ENCODE results near the gene AATF. TPM values are rescaled to one million over a fixed set of nuclear protein-coding genes. Genes with fewer than 3 reads are reported as not detected.

Gene AATF
- total and polyA plus RNA-seq, 2 donors, result 33.5 to 66.3 TPM

- H3K27me3 ChIP-seq (ENCODE audit: control insufficient read depth in 2 of 2, insufficient read depth in 1 of 2, low read length in 1 of 2), result no peaks in the 10 kb centered on the region
- H3K4me3 ChIP-seq (ENCODE audit: low read length in 2 of 2), result no peak overlapping the region
- no peaks in the 10 kb centered on the region for H3K9me3 ChIP-seq (ENCODE audit: control insufficient read depth in 2 of 2, insufficient read depth in 1 of 2, low read length in 1 of 2)
- H3K36me3 ChIP-seq (ENCODE audit: control insufficient read depth in 2 of 2, insufficient read depth in 2 of 2, low read length in 1 of 2), result peaks cover 4 to 8% of the 10 kb centered on the region in 2 donors
- DNase-seq (ENCODE audit: low read depth in 6 of 9, low spot score in 9 of 9), result no peak
- 90% methylated on average over 3 of the region's 3 CpGs for WGBS
- no peaks in the 10 kb centered on the region for H3K4me1 ChIP-seq (ENCODE audit: control insufficient read depth in 2 of 2, insufficient read depth in 2 of 2, low read length in 2 of 2)
- H3K27ac ChIP-seq (ENCODE audit: low read depth in 1 of 2, low read length in 1 of 2), result no peak overlapping the region
These were observed 75.5 kb downstream of the AATF start for GRCh38 chr17:37024181-37024637.

- no peak overlapping the region for H3K27ac ChIP-seq (ENCODE audit: low read depth in 1 of 2, low read length in 1 of 2)
- DNase-seq (ENCODE audit: low read depth in 6 of 9, low spot score in 9 of 9), result no peak
- no peaks in the 10 kb centered on the region for H3K27me3 ChIP-seq (ENCODE audit: control insufficient read depth in 2 of 2, insufficient read depth in 1 of 2, low read length in 1 of 2)
- no peaks in the 10 kb centered on the region for H3K9me3 ChIP-seq (ENCODE audit: control insufficient read depth in 2 of 2, insufficient read depth in 1 of 2, low read length in 1 of 2)
- peaks cover 0 to 8% of the 10 kb centered on the region in 2 donors for H3K36me3 ChIP-seq (ENCODE audit: control insufficient read depth in 2 of 2, insufficient read depth in 2 of 2, low read length in 1 of 2)
- 95% methylated on average over 8 of the region's 8 CpGs for WGBS
- H3K4me3 ChIP-seq (ENCODE audit: low read length in 2 of 2), result no peak overlapping the region
- no peaks in the 10 kb centered on the region for H3K4me1 ChIP-seq (ENCODE audit: control insufficient read depth in 2 of 2, insufficient read depth in 2 of 2, low read length in 2 of 2)
These were observed 76.5 kb downstream of the AATF start for GRCh38 chr17:37025238-37025637.

- H3K4me1 ChIP-seq (ENCODE audit: control insufficient read depth in 2 of 2, insufficient read depth in 2 of 2, low read length in 2 of 2), result no peaks in the 10 kb centered on the region
- H3K27me3 ChIP-seq (ENCODE audit: control insufficient read depth in 2 of 2, insufficient read depth in 1 of 2, low read length in 1 of 2), result no peaks in the 10 kb centered on the region
- DNase-seq (ENCODE audit: low read depth in 6 of 9, low spot score in 9 of 9), result peak in 1 of 9 donors; percentile 19
- H3K9me3 ChIP-seq (ENCODE audit: control insufficient read depth in 2 of 2, insufficient read depth in 1 of 2, low read length in 1 of 2), result no peaks in the 10 kb centered on the region
- peaks cover 0 to 8% of the 10 kb centered on the region in 2 donors for H3K36me3 ChIP-seq (ENCODE audit: control insufficient read depth in 2 of 2, insufficient read depth in 2 of 2, low read length in 1 of 2)
- no peak overlapping the region for H3K27ac ChIP-seq (ENCODE audit: low read depth in 1 of 2, low read length in 1 of 2)
- WGBS, result 97% methylated on average over 2 of the region's 2 CpGs
- no peak overlapping the region for H3K4me3 ChIP-seq (ENCODE audit: low read length in 2 of 2)
These were observed 77.2 kb downstream of the AATF start for GRCh38 chr17:37025847-37026530.

GRCh38 chr17:37026531-37026869 is 77.7 kb downstream of the AATF start:
- H3K4me3 ChIP-seq (ENCODE audit: low read length in 2 of 2), result no peak overlapping the region
- H3K27me3 ChIP-seq (ENCODE audit: control insufficient read depth in 2 of 2, insufficient read depth in 1 of 2, low read length in 1 of 2), result no peaks in the 10 kb centered on the region
- H3K36me3 ChIP-seq (ENCODE audit: control insufficient read depth in 2 of 2, insufficient read depth in 2 of 2, low read length in 1 of 2), result peaks cover under 1 to 11% of the 10 kb centered on the region in 2 donors
- WGBS, result 96% methylated on average over 1 of the region's 1 CpG
- no peak overlapping the region for H3K27ac ChIP-seq (ENCODE audit: low read depth in 1 of 2, low read length in 1 of 2)
- DNase-seq (ENCODE audit: low read depth in 6 of 9, low spot score in 9 of 9), result no peak
- H3K4me1 ChIP-seq (ENCODE audit: control insufficient read depth in 2 of 2, insufficient read depth in 2 of 2, low read length in 2 of 2), result no peaks in the 10 kb centered on the region
- no peaks in the 10 kb centered on the region for H3K9me3 ChIP-seq (ENCODE audit: control insufficient read depth in 2 of 2, insufficient read depth in 1 of 2, low read length in 1 of 2)

- no peak overlapping the region for H3K4me3 ChIP-seq (ENCODE audit: low read length in 2 of 2)
- H3K27ac ChIP-seq (ENCODE audit: low read depth in 1 of 2, low read length in 1 of 2), result no peak overlapping the region
- no peaks in the 10 kb centered on the region for H3K4me1 ChIP-seq (ENCODE audit: control insufficient read depth in 2 of 2, insufficient read depth in 2 of 2, low read length in 2 of 2)
- no peak for DNase-seq (ENCODE audit: low read depth in 6 of 9, low spot score in 9 of 9)
- H3K36me3 ChIP-seq (ENCODE audit: control insufficient read depth in 2 of 2, insufficient read depth in 2 of 2, low read length in 1 of 2), result peaks cover 8 to 15% of the 10 kb centered on the region in 2 donors
- 87% methylated on average over 4 of the region's 4 CpGs for WGBS
- H3K27me3 ChIP-seq (ENCODE audit: control insufficient read depth in 2 of 2, insufficient read depth in 1 of 2, low read length in 1 of 2), result no peaks in the 10 kb centered on the region
- no peaks in the 10 kb centered on the region for H3K9me3 ChIP-seq (ENCODE audit: control insufficient read depth in 2 of 2, insufficient read depth in 1 of 2, low read length in 1 of 2)
These were observed 79.3 kb downstream of the AATF start for GRCh38 chr17:37028040-37028439.

GRCh38 chr17:37031493-37032083 is 82.8 kb downstream of the AATF start:
- no peak overlapping the region for H3K4me3 ChIP-seq (ENCODE audit: low read length in 2 of 2)
- WGBS, result 98% methylated on average over 4 of the region's 4 CpGs
- H3K9me3 ChIP-seq (ENCODE audit: control insufficient read depth in 2 of 2, insufficient read depth in 1 of 2, low read length in 1 of 2), result no peaks in the 10 kb centered on the region
- DNase-seq (ENCODE audit: low read depth in 6 of 9, low spot score in 9 of 9), result no peak
- H3K27ac ChIP-seq (ENCODE audit: low read depth in 1 of 2, low read length in 1 of 2), result no peak overlapping the region
- no peaks in the 10 kb centered on the region for H3K27me3 ChIP-seq (ENCODE audit: control insufficient read depth in 2 of 2, insufficient read depth in 1 of 2, low read length in 1 of 2)
- no peaks in the 10 kb centered on the region for H3K4me1 ChIP-seq (ENCODE audit: control insufficient read depth in 2 of 2, insufficient read depth in 2 of 2, low read length in 2 of 2)
- H3K36me3 ChIP-seq (ENCODE audit: control insufficient read depth in 2 of 2, insufficient read depth in 2 of 2, low read length in 1 of 2), result peaks cover 8 to 11% of the 10 kb centered on the region in 2 donors

- H3K27me3 ChIP-seq (ENCODE audit: control insufficient read depth in 2 of 2, insufficient read depth in 1 of 2, low read length in 1 of 2), result no peaks in the 10 kb centered on the region
- H3K9me3 ChIP-seq (ENCODE audit: control insufficient read depth in 2 of 2, insufficient read depth in 1 of 2, low read length in 1 of 2), result no peaks in the 10 kb centered on the region
- peaks cover 0 to 2% of the 10 kb centered on the region in 2 donors for H3K4me1 ChIP-seq (ENCODE audit: control insufficient read depth in 2 of 2, insufficient read depth in 2 of 2, low read length in 2 of 2)
- no peak overlapping the region for H3K27ac ChIP-seq (ENCODE audit: low read depth in 1 of 2, low read length in 1 of 2)
- H3K4me3 ChIP-seq (ENCODE audit: low read length in 2 of 2), result no peak overlapping the region
- 95% methylated on average over 5 of the region's 5 CpGs for WGBS
- peaks cover 6 to 9% of the 10 kb centered on the region in 2 donors for H3K36me3 ChIP-seq (ENCODE audit: control insufficient read depth in 2 of 2, insufficient read depth in 2 of 2, low read length in 1 of 2)
- no peak for DNase-seq (ENCODE audit: low read depth in 6 of 9, low spot score in 9 of 9)
These were observed 88.9 kb downstream of the AATF start for GRCh38 chr17:37037590-37038155.

- H3K9me3 ChIP-seq (ENCODE audit: control insufficient read depth in 2 of 2, insufficient read depth in 1 of 2, low read length in 1 of 2), result no peaks in the 10 kb centered on the region
- peaks cover 0 to 16% of the 10 kb centered on the region in 2 donors for H3K4me1 ChIP-seq (ENCODE audit: control insufficient read depth in 2 of 2, insufficient read depth in 2 of 2, low read length in 2 of 2)
- DNase-seq (ENCODE audit: low read depth in 6 of 9, low spot score in 9 of 9), result no peak
- H3K27me3 ChIP-seq (ENCODE audit: control insufficient read depth in 2 of 2, insufficient read depth in 1 of 2, low read length in 1 of 2), result no peaks in the 10 kb centered on the region
- H3K4me3 ChIP-seq (ENCODE audit: low read length in 2 of 2), result no peak overlapping the region
- 94% methylated on average over 6 of the region's 6 CpGs for WGBS
- H3K27ac ChIP-seq (ENCODE audit: low read depth in 1 of 2, low read length in 1 of 2), result no peak overlapping the region
- H3K36me3 ChIP-seq (ENCODE audit: control insufficient read depth in 2 of 2, insufficient read depth in 2 of 2, low read length in 1 of 2), result peaks cover 6 to 9% of the 10 kb centered on the region in 2 donors
These were observed 90.5 kb downstream of the AATF start for GRCh38 chr17:37039269-37039668.

GRCh38 chr17:37041932-37042331 is 93.2 kb downstream of the AATF start:
- H3K36me3 ChIP-seq (ENCODE audit: control insufficient read depth in 2 of 2, insufficient read depth in 2 of 2, low read length in 1 of 2), result peaks cover 11 to 14% of the 10 kb centered on the region in 2 donors
- no peak overlapping the region for H3K27ac ChIP-seq (ENCODE audit: low read depth in 1 of 2, low read length in 1 of 2)
- H3K9me3 ChIP-seq (ENCODE audit: control insufficient read depth in 2 of 2, insufficient read depth in 1 of 2, low read length in 1 of 2), result no peaks in the 10 kb centered on the region
- no peak for DNase-seq (ENCODE audit: low read depth in 6 of 9, low spot score in 9 of 9)
- H3K27me3 ChIP-seq (ENCODE audit: control insufficient read depth in 2 of 2, insufficient read depth in 1 of 2, low read length in 1 of 2), result no peaks in the 10 kb centered on the region
- H3K4me1 ChIP-seq (ENCODE audit: control insufficient read depth in 2 of 2, insufficient read depth in 2 of 2, low read length in 2 of 2), result peaks cover 0 to 31% of the 10 kb centered on the region in 2 donors
- no peak overlapping the region for H3K4me3 ChIP-seq (ENCODE audit: low read length in 2 of 2)

Measured in thymus (tissue), 11 donors.